CD1c-positive myeloid dendritic cell (primary cell): ENCODE measurements around the gene ADO.

Experiments
- DNase-seq: peaks from one replicate; pipeline ENCODE4 v3.0.0-alpha.2; 2016; ENCODE audit errors: extremely low spot score

The ADO gene

GRCh38 chr10:62792261-62792660, 12.3 kb upstream of the ADO start:
- no peak for DNase-seq

GRCh38 chr10:62794306-62794705, 10.2 kb upstream of the ADO start:
- no peak for DNase-seq

GRCh38 chr10:62795100-62795499, 9.4 kb upstream of the ADO start:
- no peak for DNase-seq

GRCh38 chr10:62795762-62796161, 8.8 kb upstream of the ADO start:
- no peak for DNase-seq

GRCh38 chr10:62796896-62797295, 7.6 kb upstream of the ADO start:
- DNase-seq = no peak

- DNase-seq = no peak
These were observed 2.6 kb upstream of the ADO start for GRCh38 chr10:62801871-62802270.

GRCh38 chr10:62803724-62804355, 680 bp upstream of the ADO start:
- peak; percentile 36 for DNase-seq

- peak; percentile 64 for DNase-seq
These were observed 945 bp downstream of the ADO start for GRCh38 chr10:62805231-62806099.

- DNase-seq = no peak
These were observed 1.7 kb downstream of the ADO start for GRCh38 chr10:62806251-62806650.

- DNase-seq = peak; percentile 82
These were observed 5.8 kb downstream of the ADO start for GRCh38 chr10:62810156-62810902.

- DNase-seq = peak; percentile 68
These were observed 6.8 kb downstream of the ADO start for GRCh38 chr10:62811159-62811875.

GRCh38 chr10:62812672-62813439, 8.3 kb downstream of the ADO start:
- DNase-seq = no peak

- DNase-seq = no peak
These were observed 8.9 kb downstream of the ADO start for GRCh38 chr10:62813453-62813852.

- DNase-seq = no peak
These were observed 9.5 kb downstream of the ADO start for GRCh38 chr10:62813981-62814380.

GRCh38 chr10:62814756-62815380, 10.3 kb downstream of the ADO start:
- DNase-seq = peak; percentile 36

GRCh38 chr10:62815381-62816075, 11.0 kb downstream of the ADO start:
- DNase-seq = peak; percentile 62

- DNase-seq = no peak
These were observed 11.5 kb downstream of the ADO start for GRCh38 chr10:62816076-62816330.

GRCh38 chr10:62816331-62817120, 12.0 kb downstream of the ADO start, which contains the start of gene EGR2:
TSS of gene EGR2 (minus strand) at chr10:62816366. CDS start at chr10:62816029, 337 bp downstream.
- DNase-seq = peak; percentile 99

GRCh38 chr10:62817121-62817765, 12.7 kb downstream of the ADO start:
- peak; percentile 78 for DNase-seq
